AG09319 (cell line): ENCODE data around the gene ANKS4B.

ENCODE experiments used
- DNase-seq: peaks from one replicate; pipeline ENCODE4 v3.0.0-alpha.2; 2010; ENCODE audit warnings: low read depth; ENCODE audit errors: extremely low read depth
- CTCF ChIP-seq: IDR thresholded peaks from 2 replicates; pipeline ENCODE4 v1.5.1; 2011; ENCODE audit warnings: low read depth, mild to moderate bottlenecking, inconsistent platforms, low read length, moderate library complexity

The ANKS4B gene, protein sequence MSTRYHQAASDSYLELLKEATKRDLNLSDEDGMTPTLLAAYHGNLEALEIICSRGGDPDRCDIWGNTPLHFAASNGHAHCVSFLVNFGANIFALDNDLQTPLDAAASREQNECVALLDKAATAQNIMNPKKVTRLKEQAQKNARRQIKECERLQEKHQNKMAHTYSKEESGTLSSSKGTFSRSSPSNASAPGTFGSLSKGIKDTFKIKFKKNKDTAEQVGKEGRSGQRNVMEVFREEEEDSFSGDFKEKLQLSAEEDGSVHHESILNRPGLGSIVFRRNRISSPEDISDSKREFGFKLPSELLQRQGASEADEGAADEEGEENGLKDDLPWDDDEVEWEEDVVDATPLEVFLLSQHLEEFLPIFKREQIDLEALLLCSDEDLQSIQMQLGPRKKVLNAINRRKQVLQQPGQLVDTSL

DNA sequence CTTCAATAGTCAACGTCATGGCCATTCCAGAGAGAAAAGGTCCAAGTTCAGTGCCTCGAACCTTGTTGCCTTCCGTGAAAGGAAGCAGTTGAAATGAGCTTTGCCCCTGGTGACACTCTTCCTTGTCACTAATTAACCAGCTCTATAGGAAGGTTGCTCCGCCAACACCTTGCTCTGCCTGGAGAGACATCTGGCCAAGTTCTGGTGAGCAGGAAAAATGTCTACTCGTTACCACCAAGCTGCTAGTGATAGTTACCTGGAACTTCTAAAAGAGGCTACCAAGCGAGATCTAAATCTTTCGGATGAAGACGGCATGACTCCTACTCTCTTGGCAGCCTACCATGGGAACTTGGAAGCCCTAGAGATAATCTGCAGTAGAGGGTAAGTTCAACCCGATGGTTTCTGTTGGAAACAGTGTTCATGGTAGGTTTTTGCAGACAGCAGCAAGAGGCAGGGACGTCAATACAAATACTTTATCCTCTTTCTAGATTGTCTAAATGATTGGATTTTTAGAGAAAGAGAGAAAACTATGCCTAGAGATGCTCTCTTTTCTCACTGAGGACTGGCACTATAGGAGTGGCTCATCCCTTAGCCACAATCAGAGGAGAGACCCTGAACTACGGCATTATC is at the start of gene ANKS4B:
Gene ANKS4B, plus strand, starts transcription at position 179 of the 630 bp plus-strand sequence. Its CDS starts 39 bp downstream, at position 218.
- no peak for DNase-seq
- TF ChIP-seq CTCF: no peak

- DNase-seq: no peak
- no peak for TF ChIP-seq CTCF
Measured at GRCh38 chr16:21183995-21184394, 49.5 kb upstream of the ANKS4B start.

- DNase-seq: no peak
- no peak for TF ChIP-seq CTCF
Measured at GRCh38 chr16:21184834-21185233, 48.7 kb upstream of the ANKS4B start.

- no peak for TF ChIP-seq CTCF
- no peak for DNase-seq
Measured at GRCh38 chr16:21185659-21186325, 47.7 kb upstream of the ANKS4B start.

GRCh38 chr16:21186326-21186691 is 47.2 kb upstream of the ANKS4B start:
- no peak for DNase-seq
- no peak for TF ChIP-seq CTCF

- TF ChIP-seq CTCF: no peak
- DNase-seq: no peak
Measured at GRCh38 chr16:21189311-21189710, 44.2 kb upstream of the ANKS4B start.

GRCh38 chr16:21190013-21190412 is 43.5 kb upstream of the ANKS4B start:
- DNase-seq: no peak
- TF ChIP-seq CTCF: no peak
